Thymus (tissue), 11 donors: ENCODE results near the gene GRAMD1A. TPM values are rescaled to one million over a fixed set of nuclear protein-coding genes. Genes with fewer than 3 reads are reported as not detected.

Source experiments
- DNase-seq, 9 donors: peaks; one replicate each; pipeline ENCODE4 v3.0.0-alpha.2; 2013; ENCODE audit warnings: low spot score in 9 of 9, low read depth in 6 of 9, missing footprints in 1 of 9
- H3K27ac ChIP-seq, 2 donors: one replicate each; pipeline ENCODE4 v1.5.1; 2013; ENCODE audit warnings: control low read depth in 1 of 2, low read depth in 1 of 2, low read length in 1 of 2, mild to moderate bottlenecking in 1 of 2, moderate library complexity in 1 of 2
- H3K27me3 ChIP-seq, 2 donors: one replicate each; pipeline ENCODE4 v1.5.1; 2013; ENCODE audit warnings: low read length in 1 of 2; ENCODE audit not compliant: control insufficient read depth in 2 of 2, insufficient read depth in 1 of 2
- H3K36me3 ChIP-seq, 2 donors: one replicate each; pipeline ENCODE4 v1.5.1; 2013; ENCODE audit warnings: low read length in 1 of 2, mild to moderate bottlenecking in 1 of 2, moderate library complexity in 1 of 2; ENCODE audit not compliant: control insufficient read depth in 2 of 2, insufficient read depth in 2 of 2
- H3K4me1 ChIP-seq, 2 donors: one replicate each; pipeline ENCODE4 v1.5.1; 2013; ENCODE audit warnings: low read length in 2 of 2; ENCODE audit not compliant: control insufficient read depth in 2 of 2, insufficient read depth in 2 of 2
- H3K4me3 ChIP-seq, 2 donors: one replicate each; pipeline ENCODE4 v1.5.1; 2013; ENCODE audit warnings: low read length in 2 of 2, control low read depth in 1 of 2, mild to moderate bottlenecking in 1 of 2
- H3K9me3 ChIP-seq, 2 donors: one replicate each; pipeline ENCODE4 v1.5.1; 2013; ENCODE audit warnings: low read length in 1 of 2, mild to moderate bottlenecking in 1 of 2; ENCODE audit not compliant: control insufficient read depth in 2 of 2, insufficient read depth in 1 of 2
- WGBS: extraction: QIAGEN DNeasy Blood & Tissue Kit; methylation state at CpG from one replicate; pipeline ENCODE4 v1.1.7; 2013; 5-methylcytosine and 5-hydroxymethylcytosine counted together
- polyA plus RNA-seq: library from polyadenylated mRNA; stranded (reverse); fragments of 200-250 nt; gene quantifications from one replicate; pipeline ENCODE4 v1.2.3, GENCODE V29; 2013
- total RNA-seq: library from RNA; stranded (reverse); fragments of 120-200 nt; gene quantifications from one replicate; pipeline ENCODE4 v1.2.4, GENCODE V29; 2013
- donor health status: healthy.

The GRAMD1A gene
- total and polyA plus RNA-seq, 2 donors: 18.7 to 51.9 TPM

GRCh38 chr19:35051796-35052195 lies 51.7 kb downstream of the GRAMD1A start:
- peaks cover 0 to 10% of the 10 kb centered on the region in 2 donors for H3K27me3 ChIP-seq
- no peak overlapping the region for H3K4me3 ChIP-seq
- H3K9me3 ChIP-seq: no peaks in the 10 kb centered on the region
- DNase-seq: no peak
- WGBS: 97% methylated on average over 5 of the region's 5 CpGs
- H3K27ac ChIP-seq: no peak overlapping the region
- no peaks in the 10 kb centered on the region for H3K4me1 ChIP-seq
- H3K36me3 ChIP-seq: no peaks in the 10 kb centered on the region

GRCh38 chr19:35052599-35053190 lies 52.6 kb downstream of the GRAMD1A start:
- H3K36me3 ChIP-seq: no peaks in the 10 kb centered on the region
- 95% methylated on average over 8 of the region's 8 CpGs for WGBS
- DNase-seq: no peak
- no peak overlapping the region for H3K4me3 ChIP-seq
- peaks cover 0 to 10% of the 10 kb centered on the region in 2 donors for H3K27me3 ChIP-seq
- no peaks in the 10 kb centered on the region for H3K9me3 ChIP-seq
- H3K4me1 ChIP-seq: no peaks in the 10 kb centered on the region
- H3K27ac ChIP-seq: no peak overlapping the region

GRCh38 chr19:35053667-35054293 lies 53.7 kb downstream of the GRAMD1A start:
- Histone ChIP-seq H3K27ac (no peak overlapping the region), H3K9me3 (no peaks in the 10 kb centered on the region), H3K4me1 (no peaks in the 10 kb centered on the region), H3K27me3 (peaks cover 0 to 10% of the 10 kb centered on the region in 2 donors), H3K4me3 (no peak overlapping the region), H3K36me3 (no peaks in the 10 kb centered on the region)
- no peak for DNase-seq
- 90% methylated on average over 9 of the region's 9 CpGs for WGBS

GRCh38 chr19:35054626-35055025 lies 54.5 kb downstream of the GRAMD1A start:
- Histone ChIP-seq H3K27me3 (peaks cover 0 to 10% of the 10 kb centered on the region in 2 donors), H3K36me3 (no peaks in the 10 kb centered on the region), H3K4me3 (no peak overlapping the region), H3K27ac (no peak overlapping the region), H3K9me3 (no peaks in the 10 kb centered on the region), H3K4me1 (no peaks in the 10 kb centered on the region)
- 94% methylated on average over 9 of the region's 9 CpGs for WGBS
- no peak for DNase-seq

- Histone ChIP-seq H3K9me3 (no peaks in the 10 kb centered on the region), H3K4me3 (no peak overlapping the region), H3K27me3 (peaks cover 0 to 10% of the 10 kb centered on the region in 2 donors), H3K4me1 (no peaks in the 10 kb centered on the region), H3K27ac (no peak overlapping the region), H3K36me3 (no peaks in the 10 kb centered on the region)
- 68% methylated on average over 3 of the region's 3 CpGs for WGBS
- no peak for DNase-seq
These were observed 55.6 kb downstream of the GRAMD1A start for GRCh38 chr19:35055715-35056179.

GRCh38 chr19:35056513-35057063 lies 56.5 kb downstream of the GRAMD1A start:
- Histone ChIP-seq H3K4me1 (no peaks in the 10 kb centered on the region), H3K36me3 (no peaks in the 10 kb centered on the region), H3K4me3 (no peak overlapping the region), H3K27me3 (peaks cover 0 to 10% of the 10 kb centered on the region in 2 donors), H3K9me3 (no peaks in the 10 kb centered on the region), H3K27ac (no peak overlapping the region)
- DNase-seq: no peak
- WGBS: 93% methylated on average over 6 of the region's 6 CpGs

- Histone ChIP-seq H3K27ac (no peak overlapping the region), H3K4me1 (no peaks in the 10 kb centered on the region), H3K9me3 (no peaks in the 10 kb centered on the region), H3K4me3 (no peak overlapping the region), H3K36me3 (no peaks in the 10 kb centered on the region), H3K27me3 (peaks cover 0 to 12% of the 10 kb centered on the region in 2 donors)
- WGBS: 99% methylated on average over 2 of the region's 2 CpGs
- DNase-seq: no peak
These were observed 58.2 kb downstream of the GRAMD1A start for GRCh38 chr19:35058370-35058769.

- DNase-seq: no peak
- H3K9me3 ChIP-seq: no peaks in the 10 kb centered on the region
- H3K4me1 ChIP-seq: no peaks in the 10 kb centered on the region
These were observed 59.1 kb downstream of the GRAMD1A start for GRCh38 chr19:35059006-35059798.

GRCh38 chr19:35059799-35060091 lies 59.6 kb downstream of the GRAMD1A start:
- H3K4me1 ChIP-seq: no peaks in the 10 kb centered on the region
- H3K27ac ChIP-seq: no peak overlapping the region
- H3K9me3 ChIP-seq: no peaks in the 10 kb centered on the region
- DNase-seq: no peak
- 94% methylated on average over 15 of the region's 15 CpGs for WGBS
- H3K36me3 ChIP-seq: no peaks in the 10 kb centered on the region
- peaks cover 0 to 12% of the 10 kb centered on the region in 2 donors for H3K27me3 ChIP-seq
- H3K4me3 ChIP-seq: no peak overlapping the region

More at GRCh38 chr19:35059006-35059798, 59.1 kb downstream of the GRAMD1A start:
- Histone ChIP-seq H3K27ac (no peak overlapping the region), H3K4me3 (no peak overlapping the region), H3K27me3 (peaks cover 0 to 12% of the 10 kb centered on the region in 2 donors), H3K36me3 (no peaks in the 10 kb centered on the region)
- 95% methylated on average over 26 of the region's 26 CpGs for WGBS
